Stimulated activated CD8-positive, alpha-beta memory T cell treated with anti-CD3 and anti-CD28 coated beads, Interleukin-15, amount 100 ng/mL, for 48 hours (primary cell): Measurements from ENCODE around the gene CLSTN2.

Source experiments
- DNase-seq, 2 donors: peaks; one replicate each; pipeline ENCODE4 v3.0.0-alpha.2; 2020; ENCODE audit warnings: low read depth in 2 of 2

The CLSTN2 gene

DNA sequence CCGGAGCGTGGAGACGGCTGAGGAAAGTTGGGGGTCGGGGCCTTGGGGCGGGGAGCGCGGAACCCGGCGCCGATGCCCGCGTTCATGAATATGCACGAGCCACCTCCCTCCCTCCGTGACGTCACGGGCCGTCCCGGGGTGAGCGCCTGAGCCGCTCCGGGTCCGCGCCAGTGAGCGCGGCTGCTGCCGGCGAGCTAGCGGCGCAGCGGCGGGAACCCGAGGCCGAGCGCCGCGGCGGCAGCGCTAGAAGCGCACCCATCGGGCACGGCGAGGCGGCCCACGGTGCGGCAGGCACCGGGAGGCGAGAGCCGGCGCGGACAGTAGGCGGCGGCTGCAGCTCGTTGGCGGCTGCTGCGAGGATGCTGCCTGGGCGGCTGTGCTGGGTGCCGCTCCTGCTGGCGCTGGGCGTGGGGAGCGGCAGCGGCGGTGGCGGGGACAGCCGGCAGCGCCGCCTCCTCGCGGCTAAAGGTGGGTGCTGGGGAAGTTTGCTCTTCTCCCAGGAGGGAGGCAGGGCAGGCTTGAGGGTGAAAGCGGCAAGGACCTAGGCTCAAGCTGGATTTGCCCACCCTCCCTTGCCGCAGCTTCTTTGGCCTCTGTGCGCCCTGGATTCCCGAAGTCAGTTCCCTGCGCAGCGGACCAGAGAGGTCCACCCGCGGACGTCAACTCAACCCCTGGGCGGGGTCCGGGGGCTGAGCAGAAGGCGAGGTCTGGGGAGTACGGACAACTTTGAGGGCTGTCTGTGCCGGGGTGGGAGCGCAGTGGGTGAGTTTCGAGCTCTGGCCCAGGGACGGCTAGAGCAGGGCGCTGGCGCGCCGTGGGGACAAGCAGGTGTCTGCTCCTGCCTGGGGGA lies at the start of gene CLSTN2:
Gene CLSTN2, plus strand, starts transcription at position 170 of the 850 bp plus-strand sequence.
- peak in 1 of 2 donors; percentile 9 for DNase-seq

DNA sequence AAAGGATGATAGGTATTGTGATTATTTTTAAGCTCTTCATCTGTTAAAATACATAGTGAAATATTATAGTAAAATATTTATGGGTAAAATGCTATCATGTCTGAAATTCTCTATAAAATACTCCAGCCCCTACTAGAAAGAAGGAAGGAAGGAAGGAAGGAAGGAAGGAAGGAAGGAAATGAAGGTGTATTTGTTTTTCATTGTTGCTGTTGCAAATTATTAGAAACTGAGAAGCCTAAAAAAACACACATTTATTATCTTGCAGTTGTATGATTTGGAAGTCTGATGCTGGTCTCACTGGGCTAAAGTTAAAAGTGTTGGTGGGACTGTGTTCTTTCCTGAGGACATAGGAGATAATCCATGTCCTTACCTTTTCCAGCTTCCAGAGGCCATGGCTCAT lies 47.6 kb upstream of the CLSTN2 start:
- no peak for DNase-seq

DNA sequence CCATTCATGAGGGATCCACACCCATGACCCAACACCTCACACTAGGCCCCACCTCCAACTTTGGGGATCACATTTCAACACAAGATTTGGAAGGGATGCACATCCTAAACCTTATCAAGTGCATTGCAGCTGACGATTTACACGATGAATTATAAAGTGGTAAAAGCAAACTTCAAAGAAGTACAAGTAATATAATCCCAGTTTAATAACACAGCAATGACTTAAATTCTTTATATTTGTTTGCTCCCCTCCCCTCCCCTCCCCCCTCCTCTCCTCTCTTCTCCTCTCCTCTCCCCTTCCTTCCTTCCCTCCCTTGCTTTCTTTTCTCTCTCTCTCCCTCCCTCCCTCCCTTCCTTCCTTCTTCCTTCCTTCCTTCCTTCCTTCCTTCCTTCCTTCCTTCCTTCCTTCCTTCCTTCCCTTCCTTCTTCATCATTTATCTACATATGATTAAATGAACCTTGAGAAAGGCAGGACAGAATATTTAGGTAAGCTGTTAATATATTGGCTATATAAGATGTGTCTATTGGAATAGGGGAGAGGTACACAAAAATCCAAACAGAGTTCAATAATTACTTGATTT lies 46.3 kb upstream of the CLSTN2 start:
- DNase-seq, result no peak

DNA sequence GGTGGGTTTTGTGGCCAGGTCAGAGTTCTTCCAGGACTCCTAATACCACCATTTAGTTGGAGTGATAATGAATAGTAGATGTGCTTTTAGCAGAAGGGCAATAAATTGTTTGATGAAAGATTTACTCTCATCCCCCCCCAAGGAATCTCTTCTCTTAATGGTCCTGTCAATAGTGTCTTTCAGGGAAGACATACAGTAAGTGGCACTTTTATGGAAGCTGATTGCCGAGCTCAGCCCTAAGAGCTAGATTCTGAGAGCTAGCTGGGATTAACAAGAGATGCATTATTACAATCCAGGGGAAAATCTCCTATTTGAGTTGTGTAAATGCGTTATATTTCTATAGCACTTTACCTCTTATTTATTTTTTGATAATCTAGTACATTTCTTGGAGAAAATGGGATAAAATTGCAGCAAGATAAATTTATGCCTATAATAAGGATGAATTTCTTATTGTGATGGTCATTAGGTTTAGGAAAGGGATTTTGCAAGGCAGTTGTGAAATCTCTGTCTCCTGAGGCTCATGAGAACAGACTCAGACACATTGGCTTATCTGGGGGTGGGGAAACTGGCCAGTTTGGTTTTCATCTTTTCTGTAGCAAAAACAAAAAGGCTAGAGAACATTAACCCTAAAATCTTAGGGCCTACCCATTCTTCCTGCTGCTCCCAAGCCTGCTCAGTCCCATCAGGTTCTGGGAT lies 41.6 kb upstream of the CLSTN2 start:
- DNase-seq, result no peak

DNA sequence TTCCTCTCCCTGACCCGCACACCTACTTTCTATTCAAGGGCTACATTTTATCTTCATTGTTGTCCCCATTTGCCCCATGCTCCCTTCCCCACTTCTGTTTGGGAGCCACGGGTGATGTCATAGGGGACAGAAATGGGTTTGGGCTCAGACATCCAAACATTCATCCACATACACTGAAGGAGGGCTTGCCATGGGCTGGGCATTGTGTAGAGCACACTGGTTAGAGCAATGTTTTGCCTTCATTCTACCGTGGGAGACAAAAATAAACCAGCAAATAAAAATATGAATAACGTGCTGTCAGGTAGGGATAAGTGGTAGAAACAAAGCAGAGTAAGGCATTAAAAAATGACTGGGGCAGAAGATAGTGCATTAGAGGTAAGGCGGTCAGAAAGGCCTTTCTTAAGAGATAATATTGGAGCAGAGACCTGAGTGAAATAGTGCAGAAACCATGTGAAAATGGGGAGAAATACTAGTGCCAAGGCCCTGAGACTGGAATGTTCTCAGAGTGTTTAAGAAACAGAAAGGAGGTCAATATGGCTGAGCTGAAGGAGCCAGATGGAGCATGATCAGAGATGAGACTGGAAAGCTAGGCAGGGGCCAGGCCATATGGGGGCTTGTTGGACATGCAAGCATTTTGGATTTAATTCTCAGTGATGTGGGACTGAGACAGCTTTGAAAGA lies 40.9 kb upstream of the CLSTN2 start:
- DNase-seq, result no peak

DNA sequence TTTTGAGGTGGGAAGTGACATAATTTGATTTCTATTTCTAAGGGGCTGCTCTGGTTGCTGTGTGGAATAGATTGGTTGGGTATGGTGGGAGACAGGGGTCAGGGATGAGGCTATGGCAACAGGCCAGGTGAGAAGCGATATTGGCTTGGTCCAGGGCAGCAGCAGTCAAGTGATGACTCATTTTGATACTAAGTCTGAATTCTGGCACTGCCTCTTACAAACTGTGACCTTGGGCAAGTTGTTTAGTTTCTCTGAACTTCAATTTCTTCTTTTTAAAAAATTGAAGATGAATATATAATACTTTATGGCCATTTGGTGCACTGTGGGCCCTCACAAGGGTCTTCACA lies 40.4 kb upstream of the CLSTN2 start:
- no peak for DNase-seq

DNA sequence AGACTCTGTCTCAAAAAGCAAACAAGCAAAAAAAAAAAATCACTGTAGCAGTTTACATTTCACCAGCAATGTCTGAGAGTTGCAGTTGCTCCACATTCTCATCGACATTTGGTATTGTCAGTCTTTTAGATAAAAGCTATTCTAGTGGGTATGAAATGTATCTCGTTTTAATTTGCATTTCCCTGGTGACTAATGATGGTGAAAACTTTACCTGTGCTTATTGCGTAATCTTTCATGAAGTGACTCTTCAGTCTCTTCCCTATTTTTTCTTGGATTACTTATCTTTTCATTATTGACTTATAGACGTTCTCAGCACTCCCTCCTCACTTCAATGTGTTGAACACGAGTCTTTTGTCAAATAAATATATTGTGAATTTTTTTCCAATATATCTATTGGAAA lies 37.2 kb upstream of the CLSTN2 start:
- no peak for DNase-seq

DNA sequence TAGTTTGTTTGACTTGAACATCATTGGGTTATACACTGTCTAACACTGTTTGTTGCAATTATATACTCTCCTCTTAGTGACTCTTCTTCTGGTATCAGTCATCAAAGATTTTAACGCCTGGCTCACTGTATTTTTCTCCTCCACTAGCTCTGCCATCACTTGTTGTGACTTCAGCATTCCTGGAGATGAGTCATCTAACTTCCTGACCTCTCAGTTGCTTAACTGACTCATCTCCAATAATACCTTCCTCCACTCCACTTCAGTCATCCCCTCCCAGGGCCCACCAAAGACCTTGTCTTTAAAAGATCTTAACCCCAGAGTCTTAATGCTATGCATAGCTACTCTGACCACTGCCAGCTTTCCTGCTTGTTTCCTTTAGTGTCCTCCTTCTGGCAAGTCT lies 28.6 kb upstream of the CLSTN2 start:
- no peak for DNase-seq

DNA sequence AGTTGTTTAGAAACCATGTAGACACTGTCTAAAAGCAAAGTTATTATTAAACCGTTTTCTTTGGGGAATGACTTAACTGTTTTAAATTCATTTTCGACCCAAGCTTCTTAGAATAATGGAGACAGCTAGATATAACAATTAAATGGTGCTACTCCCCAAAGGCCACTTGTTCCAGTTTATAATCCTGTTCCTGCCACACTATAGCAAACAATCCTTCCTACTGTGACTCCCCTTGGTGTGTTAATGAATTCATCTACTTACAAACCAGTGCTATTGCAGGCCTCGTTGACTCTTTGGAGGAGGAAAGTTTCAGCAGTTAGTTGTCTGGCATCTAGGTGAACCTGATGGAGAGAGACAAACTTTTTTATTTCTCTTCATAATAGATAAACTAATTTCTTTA lies 25.2 kb upstream of the CLSTN2 start:
- DNase-seq, result no peak

DNA sequence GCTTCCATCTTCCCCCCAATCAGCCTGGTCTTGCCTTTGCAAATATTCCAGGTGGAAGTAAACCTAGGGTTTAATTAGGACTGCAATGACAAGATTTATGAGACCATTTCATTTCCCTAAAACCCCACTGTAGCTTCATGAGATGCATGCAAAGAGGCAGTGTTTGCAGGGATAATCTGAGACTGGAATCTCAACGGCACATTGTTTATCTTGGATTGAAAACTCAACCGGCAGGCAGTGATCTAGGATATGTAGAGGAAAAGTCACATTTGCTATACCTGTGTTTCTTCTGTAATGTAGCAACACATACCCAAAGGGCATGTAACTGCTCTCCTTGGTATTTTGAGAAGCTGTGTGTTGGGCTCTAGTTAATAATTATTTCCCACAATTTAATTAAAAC lies 18.7 kb upstream of the CLSTN2 start:
- no peak for DNase-seq

DNA sequence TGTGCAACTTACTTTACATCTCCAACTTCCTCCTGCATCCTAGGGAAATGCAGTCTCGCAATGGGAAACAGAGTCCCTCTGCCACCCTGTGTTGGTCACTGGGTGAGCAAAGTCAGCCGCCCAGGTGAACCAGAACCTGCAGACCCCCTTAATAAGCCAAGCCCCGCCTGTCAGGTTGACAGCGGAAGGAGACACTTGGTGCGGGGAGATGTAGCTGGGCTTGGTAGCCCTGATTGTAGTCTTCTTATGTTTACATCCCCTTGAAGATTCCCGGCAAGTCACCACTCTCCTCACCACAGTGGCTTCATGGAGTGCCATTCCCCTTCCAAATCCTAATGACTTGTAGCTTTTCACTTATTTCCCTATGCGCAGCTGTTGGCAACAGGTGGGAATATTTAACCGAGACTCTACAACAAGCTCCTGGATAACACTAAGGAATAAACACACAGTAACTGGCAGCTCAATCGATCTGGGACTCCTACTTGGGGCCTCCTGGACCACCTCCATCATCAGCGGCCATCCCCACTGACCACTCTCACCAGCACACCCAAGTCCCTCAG lies 17.7 kb upstream of the CLSTN2 start:
- DNase-seq, result no peak

DNA sequence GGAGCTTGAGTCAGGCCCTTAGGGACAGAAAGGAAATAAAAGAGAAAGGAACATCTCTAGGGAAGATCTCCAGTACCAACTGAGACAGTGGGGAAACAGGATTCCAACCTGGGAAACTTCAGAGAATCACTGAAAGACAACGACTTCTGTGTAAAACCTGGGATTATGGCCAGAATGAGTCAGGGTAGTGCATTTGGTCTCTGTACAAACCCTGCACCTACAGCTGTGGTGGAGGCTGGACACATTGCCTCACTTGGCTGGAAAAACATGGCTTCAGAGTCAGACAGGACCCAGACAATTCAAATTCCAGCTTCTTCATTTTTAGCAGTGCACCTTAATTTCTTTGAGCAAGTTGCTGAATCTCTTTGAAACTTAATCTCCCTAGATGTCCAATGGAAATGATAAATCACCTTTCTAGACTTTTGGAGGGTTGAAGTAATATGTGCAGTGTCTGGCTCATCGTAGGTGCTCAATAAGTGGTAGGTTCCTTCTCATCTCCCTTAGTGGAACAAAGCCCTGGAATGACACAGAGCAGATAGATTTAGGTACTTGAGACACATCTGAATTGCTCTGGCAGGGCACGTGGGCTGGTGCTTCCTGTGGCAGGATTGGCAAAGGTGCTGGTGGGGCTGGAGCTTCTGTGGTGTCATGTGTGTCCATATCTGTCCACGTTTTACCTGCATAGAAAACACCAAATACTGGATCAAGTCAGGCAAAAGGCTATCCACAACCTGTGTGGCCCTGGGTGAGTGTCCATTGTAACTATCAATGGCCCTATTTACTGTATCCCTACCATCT lies 6.1 kb upstream of the CLSTN2 start:
- DNase-seq, result no peak

DNA sequence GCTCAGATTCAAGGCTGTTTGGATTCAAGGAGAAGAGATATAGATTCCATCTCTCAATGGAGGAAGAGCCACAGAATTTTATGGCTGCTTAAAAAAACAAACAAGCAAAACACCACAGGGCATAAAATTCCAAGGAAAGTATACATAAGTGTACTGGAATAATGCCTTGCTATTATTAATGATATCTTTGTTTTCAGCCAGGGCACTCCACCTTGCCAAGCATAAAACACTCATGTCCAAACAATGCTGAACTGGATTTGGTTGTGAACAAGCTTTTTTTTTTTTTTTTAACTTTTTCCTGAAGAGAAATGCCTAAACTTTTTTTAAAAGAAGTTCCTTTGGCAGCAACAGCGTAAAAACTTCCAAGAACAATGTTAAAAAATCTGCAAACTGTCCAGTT lies 4.8 kb upstream of the CLSTN2 start:
- DNase-seq, result no peak

DNA sequence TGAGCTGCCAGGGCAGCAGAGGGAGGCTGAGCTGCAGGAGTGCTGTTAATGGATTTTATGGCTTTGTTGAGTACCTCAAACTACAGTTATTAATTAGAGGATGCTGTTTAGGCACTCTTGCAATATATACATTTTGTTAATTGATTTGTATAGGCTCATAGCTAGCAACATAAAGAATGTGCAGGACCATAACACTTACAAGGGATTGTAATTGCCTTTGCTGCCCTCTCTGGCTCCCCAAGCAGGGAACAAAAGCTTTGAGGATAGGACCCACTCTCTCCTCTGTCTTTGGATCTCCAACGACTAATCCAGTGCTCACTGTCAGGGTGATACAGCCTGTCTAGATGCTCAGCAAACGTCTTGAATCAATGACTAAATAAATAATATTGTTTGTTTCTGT lies 1.2 kb upstream of the CLSTN2 start:
- no peak for DNase-seq

DNA sequence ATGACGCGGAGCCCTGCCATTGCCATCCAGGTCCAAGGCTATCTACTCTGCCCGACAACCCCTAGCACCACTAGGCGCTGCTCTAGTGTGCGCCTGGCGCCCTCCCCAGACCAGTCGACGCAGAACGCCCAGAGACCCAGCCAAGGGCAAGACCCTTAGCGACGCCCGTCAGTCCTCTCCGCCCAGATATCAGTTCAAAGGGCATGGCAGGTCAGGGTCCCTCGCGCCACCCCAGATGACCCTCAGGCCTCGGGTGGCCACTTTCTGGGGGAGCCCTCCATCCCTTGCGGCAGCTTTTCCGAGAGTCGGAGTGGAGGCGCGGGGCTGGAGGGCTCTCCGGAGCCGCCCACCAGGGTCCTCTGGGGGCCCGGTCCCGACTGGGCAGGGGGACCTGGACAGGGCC lies 371 bp upstream of the CLSTN2 start:
- DNase-seq, result no peak

DNA sequence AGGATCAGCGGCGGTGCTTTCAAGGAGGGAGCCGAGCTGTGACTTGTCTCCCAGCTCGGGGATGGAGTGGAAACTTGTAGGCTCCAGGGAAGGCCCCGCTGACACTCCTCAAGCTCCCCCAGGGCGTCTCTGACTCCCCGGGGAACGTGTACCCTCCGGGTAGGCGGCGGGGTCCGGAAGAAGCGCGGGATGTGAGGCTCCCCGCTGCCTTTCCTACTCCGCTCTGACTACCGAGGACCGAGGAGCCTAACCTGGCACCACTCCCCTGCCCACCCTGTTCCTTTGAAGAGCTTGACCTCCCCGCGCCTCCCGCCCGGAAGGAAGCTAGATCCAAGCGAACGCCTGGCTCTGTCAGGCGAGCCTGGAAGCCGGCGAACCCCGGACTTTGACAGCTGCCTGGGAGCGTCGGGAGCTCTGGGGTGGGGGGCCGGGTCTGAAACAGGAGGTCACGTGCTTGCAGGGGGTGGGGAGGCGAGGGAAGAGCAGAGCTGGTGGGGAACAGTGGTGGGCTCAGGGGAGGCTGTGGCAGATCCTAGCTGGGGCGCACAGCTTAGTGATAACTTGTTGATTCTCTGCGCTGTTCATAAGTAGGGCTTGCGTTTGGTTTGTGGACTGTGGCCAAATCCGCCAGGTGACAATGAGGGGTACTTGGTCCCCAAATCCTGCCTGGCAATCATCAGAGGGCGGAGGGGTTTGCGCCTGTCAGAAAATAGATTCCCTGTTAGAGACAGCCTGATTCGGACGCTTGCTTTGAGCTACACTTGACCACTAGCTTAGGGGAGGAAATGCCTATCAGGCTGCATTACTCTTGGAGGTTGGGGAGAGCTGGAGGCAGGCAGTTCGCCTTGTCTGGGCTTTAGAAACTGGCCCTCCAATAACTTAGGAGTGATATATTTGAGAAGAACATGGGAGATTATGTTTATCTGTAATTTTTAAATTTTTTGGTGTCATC lies 1.2 kb downstream of the CLSTN2 start:
- no peak for DNase-seq

DNA sequence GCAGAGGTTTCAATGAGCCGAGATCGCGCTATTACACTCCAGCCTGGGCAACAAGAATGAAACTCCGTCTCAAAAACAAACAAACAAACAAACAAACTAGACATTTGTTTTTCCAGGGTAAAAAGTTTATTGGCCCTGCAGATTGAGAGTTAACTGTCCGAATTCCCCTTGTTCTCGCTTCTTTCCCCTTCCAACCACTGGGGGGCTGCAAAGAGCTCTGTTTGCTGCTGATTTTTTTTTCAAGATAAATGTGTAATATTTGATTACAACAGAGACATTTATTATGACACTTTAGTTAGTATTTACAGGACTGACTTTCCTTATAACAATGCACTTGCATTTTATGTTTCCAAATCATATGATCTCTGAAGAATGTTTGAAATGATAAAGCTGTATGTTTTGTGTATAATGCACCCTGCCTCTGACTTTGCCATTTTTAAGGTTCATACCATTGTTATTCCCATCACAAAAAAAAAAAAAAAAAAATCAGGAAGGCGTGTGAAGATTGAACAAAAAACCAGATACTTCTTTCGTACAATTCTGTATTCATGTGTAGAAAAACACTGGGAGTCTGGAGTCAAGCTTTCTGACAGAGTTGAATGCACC lies 2.8 kb downstream of the CLSTN2 start:
- DNase-seq, result no peak

DNA sequence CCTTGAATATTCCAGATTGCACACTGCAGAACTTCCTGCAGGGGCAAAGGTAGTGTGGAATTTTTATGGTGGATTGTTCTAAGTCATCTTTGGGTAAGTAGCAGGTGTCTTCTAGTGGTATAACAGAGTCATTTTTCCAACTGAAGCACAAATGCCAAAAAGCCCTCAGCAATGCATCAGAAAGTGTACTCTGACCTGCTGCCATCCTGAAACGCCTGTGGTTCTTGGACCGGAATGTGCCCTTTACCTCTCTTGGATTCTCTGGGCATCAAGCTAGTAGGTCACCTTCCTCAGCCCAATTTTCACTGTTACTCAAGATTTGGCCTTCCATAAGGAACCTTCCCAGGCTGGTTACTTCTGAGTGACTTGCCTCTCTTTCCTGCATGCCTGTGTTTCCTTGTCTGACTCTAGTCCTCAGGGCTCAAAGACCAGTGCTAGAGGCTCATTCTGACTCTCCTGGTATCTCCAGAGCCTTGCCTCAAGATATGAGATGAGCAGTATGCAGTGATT lies 4.8 kb downstream of the CLSTN2 start:
- no peak for DNase-seq

DNA sequence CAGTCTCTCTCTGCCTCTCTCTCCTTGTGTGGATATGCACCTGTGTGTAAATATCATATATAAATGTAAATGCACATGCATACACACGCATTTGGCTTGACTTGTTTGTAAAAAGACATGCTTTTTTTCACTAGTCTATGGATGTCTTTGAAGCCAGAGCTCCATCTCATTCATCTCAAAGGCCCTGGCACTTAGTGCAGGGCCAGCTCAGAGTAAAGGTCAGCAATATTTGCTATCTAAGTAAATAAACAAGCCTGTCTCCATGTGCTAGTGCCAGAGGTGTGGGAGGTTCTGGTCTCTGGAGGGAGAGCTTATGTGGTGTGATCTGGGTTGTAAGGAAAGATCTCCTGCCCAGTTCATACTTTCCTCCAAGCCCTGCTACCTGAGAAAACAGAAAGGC lies 5.6 kb downstream of the CLSTN2 start:
- no peak for DNase-seq

DNA sequence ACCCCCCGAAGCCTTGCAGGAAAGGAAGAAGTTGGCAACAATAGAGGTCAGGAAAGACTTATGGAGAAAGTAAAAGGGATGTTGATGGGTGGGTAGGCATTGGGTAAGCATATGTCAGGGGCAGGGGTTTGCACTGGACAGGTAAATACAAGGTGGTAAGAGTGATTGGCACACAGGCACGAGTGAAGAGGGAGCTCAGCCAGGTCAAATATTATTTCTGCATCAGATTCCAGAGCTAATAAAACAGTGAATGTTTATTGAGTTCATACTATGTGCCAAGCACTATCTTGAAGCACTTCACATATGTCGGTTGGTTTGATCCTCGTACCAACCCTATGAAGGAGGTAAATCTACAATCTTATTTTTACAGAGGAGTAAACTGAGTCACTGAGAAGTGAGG lies 6.6 kb downstream of the CLSTN2 start:
- DNase-seq, result no peak
